HG03469 (cell line): ENCODE measurements around the gene ADGRD1.

Source experiments
- ATAC-seq: cut with Tn5 transposase; IDR thresholded peaks from one replicate; pipeline ENCODE4 v1.9.1; 2021; ENCODE audit warnings: mild to moderate bottlenecking, moderate library complexity, moderate number of reproducible peaks; ENCODE audit not compliant: unreplicated experiment

The ADGRD1 gene

DNA sequence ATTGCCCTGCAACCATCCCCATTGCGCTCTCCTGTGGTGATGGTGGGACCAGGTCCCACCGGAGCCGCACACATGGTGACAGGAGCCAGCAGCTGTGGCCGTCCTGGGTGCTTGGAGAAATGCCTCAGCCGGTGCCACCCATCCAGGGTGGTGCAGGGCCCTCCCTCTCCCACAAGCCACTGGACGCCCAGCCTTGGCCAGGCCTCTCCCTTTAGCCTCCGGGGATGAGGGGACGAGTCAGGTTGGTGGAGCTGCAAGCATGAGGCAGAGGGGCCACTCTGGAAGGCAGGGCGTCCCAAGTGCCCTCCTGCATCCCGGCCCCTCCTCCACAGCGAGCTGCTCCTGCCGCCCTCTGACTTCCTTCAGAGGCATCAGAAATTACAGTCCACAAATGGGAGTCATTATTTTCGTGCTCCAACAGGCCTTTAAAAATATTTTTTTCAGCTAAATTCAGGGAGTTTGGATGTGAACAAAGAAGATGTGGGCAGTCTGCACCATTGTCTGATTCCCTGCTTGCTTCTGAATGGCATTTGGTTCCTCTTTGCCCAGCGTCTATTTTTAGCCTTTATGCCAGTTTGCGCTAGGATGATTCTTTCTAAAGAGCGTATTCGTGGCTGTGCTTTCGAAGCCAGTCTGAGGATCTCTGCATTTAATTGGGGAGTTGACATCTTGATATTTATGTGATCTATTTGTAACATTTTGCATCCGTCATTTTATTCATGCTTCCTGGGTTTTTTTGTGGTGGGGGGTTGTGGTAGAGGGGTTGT lies 189.4 kb downstream of the ADGRD1 start:
- ATAC-seq, result no peak

DNA sequence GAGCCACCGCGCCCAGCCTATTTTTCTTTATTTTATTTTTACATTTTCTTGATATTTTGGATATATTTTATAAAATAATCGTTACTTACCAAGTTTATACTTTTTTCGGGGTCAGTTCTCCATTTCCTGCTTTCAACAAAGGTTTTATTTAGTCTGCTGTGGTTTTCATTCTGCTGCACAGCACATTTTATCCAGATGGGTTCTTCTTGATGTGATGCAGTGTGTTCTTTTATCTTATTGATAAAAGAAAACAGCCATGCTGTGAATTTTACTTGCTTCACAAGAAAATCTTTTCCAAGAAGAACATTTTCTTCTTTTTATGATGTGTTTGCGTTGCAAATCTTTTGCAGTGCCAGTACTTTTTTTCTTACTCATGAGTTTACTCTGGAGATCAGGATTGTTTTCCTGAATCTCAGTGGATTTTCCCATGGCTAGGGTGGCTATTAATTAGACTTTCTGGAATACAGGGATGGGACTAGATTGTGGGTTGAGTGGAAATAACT lies 192.5 kb downstream of the ADGRD1 start:
- no peak for ATAC-seq

DNA sequence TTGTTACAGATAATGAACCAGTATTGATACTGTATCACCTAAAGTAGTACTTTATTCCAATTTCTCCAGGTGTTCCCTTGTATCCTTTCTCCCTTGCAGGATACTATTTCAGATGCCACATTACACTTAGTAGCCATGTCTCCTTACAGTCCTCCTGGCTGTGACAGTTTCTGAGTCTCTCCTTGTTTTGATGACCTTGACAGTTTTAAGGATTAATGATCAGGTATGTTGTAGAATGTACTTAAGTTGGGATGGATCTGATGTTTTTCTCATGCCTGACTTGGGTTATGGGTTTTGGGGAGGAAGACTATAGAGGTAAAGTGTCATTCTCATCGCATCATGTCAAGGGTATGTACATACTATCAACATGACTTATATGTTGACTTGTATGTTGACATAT lies 193.6 kb downstream of the ADGRD1 start:
- no peak for ATAC-seq

DNA sequence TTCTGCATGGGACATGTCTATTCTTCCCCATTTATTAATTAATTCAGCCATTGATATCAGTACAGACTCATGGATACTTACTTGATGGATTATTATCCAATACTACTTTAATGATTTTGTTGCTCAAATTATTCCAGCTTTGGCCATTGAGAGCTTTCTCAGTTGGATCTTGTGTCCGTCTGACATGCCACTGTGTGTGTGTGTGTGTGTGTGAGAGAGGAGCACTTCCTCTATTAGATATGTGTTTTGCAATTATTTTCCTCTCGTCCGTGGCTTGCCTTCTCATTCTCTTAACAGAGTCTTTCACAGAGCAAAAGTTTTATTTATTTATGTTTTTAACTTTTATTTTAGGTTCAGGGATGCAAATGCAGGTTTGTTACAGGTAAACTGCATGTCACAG lies 194.2 kb downstream of the ADGRD1 start:
- ATAC-seq, result no peak

DNA sequence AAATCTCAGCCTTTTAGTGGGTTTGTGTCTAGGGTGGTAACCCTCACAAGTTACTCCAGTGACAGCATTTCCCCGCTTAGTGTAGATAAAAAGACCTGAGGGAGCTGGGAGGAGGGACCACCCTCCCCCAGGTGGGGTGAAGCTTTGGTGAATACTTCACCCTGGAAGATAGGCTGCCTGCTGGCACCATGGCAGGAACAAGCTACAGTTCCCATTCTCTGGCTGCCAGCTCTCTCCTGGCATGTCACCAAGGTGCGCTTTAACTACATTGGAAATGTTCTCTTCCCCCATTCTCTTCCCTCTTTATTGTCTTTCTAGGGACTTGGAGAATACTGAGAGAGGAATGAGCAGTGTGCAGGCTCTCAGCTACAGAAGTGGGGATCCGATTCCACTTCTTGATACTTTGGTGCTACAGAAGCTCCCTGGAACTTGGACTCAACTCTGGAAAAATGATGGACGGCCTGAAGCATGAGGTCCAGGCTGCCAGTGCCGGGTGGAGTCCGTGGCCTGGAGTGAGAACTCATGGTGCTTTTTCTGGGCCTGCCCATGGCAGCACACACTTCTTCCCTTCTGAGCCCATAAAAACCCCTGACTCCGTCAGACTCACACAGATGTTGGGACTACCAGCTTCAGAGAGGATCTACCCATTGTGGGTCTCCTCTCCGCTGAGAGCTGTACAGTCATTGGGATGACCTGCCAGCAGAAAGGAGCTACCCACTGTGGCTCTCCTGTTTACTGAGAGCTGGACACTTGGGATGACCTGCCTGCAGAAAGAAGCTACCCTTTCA lies 198.0 kb downstream of the ADGRD1 start:
- ATAC-seq, result no peak

DNA sequence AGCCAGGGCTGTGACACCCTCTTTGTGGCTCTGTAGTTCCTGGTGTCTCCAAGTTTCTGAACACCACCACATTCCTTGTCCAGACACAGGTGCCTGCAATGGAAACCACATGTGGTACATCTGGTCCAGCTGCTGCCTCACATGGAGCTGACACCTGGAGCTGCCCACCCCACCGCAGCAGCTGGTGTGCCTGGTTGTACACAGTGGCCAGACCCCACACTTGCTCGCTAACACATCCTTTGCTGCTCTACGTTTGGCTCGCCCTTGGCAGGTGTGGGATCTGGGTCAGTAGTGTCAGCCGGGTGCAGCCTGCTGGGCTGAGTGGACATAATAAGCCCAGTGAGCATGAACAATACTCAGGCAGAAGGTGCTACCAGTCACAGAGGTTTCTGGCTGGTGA lies 198.9 kb downstream of the ADGRD1 start:
- ATAC-seq, result no peak

DNA sequence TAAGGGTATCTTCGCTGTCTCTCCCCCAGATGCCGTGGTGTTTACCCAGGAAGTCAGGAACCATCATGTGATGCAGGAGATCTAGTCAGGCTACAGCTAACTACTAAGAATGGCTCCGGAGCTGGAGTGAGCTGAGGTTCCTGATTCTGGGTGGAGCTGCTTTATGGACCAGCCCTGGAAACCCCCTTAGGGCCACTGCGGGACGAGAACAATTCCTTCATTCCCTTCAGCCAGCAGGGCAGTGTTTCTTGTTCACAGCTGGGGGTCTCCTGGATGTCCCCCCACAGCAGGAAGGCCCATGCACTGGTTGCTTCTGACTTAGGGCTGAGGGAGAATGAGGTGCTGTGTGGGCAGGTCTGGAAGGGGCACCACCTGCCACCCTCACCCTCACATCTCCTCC lies 199.3 kb downstream of the ADGRD1 start:
- no peak for ATAC-seq

DNA sequence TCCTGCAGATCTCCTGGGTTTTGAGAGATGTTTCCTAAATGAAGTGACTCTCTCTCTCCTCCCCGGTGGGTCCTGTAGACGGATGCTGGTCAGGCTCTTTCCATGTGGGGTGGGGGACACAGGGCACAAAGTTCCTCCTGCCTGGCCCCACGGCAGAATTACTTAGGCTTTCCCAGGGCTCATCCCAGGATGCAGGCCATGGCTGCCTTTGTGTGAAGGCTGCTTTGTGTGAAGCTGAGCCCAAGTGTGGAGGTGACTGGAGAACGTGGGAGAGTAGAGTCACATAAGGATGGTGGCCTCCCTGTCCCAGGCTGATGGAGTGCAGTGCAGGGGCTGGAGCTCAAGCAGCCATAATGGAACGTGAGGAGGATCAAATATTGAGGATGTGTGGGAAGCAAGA lies 200.2 kb downstream of the ADGRD1 start:
- ATAC-seq, result no peak

DNA sequence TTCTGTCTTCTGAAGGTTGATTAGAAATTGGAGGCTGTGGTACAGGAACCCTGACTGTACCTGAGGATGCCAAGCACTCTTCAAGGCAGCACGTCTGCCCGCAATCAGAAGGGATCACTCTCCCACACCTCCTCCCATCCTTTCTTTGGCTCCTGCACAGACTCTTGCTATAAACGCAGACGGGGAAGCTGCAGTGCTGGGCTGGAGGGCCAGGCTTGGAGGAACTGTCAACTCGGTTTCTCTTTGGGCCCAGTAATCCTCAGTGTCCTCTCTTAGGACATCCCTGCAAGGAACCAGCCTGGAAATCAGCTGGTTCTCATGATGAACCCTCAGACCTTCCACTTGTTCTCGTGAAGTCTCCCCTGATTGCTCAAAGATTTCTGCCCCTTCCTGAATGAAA lies 201.4 kb downstream of the ADGRD1 start:
- no peak for ATAC-seq

DNA sequence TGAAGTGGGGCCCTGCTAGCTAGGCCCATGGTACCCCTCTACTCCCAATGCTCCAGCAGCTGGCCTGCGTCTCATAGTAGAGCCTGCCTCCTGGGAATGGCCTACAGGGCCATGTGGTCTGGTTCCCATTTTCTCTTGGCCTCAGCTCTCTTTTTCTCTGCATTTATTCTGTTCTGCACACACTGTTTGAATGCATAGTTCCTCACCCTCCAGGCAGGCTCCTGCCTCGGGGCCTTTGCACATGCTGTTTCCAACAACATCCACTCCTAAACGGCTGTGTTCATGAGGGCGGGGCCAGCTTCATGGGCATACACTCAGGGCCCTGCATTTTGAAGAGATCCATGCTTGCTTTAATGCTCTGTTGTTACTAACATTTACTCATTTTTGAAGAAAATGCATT lies 204.0 kb downstream of the ADGRD1 start:
- no peak for ATAC-seq

DNA sequence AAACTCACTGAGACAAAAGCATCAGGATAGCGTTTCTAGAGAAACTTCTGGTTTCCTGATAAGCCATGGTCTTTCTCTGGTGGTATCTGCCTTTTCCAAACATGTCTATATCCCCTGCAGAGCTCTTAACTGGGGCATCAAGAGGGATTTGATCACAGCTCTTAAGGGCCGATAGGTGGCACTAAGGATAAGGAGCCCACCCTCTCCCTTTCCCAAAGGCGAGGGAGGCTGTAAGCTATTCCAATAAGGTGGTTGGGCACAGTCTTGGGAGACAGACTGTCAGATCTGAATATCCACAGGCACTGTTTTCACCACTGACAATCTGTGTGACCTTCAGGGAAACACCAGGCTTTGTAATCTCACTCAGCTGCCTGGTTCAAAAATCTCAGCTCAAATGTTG lies 206.0 kb downstream of the ADGRD1 start:
- no peak for ATAC-seq

DNA sequence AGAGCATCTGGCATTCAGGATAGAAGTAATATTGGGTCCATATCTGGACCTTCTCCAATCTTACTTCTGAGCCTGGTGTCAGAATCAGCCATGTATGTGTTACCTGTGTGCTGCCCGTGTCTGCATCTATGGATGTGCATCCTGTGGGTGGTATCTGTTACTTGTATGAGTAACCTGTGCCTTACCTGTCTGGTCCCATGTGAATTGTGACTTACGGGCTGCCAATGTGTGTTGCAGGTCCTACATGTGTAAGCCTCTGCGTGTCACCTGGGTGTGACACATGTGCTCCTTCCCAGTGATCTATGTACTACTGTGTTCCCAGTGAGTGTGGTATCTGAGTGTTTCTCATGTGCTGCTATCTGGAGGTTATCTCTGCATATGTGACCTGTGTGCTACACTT lies 208.4 kb downstream of the ADGRD1 start:
- no peak for ATAC-seq

DNA sequence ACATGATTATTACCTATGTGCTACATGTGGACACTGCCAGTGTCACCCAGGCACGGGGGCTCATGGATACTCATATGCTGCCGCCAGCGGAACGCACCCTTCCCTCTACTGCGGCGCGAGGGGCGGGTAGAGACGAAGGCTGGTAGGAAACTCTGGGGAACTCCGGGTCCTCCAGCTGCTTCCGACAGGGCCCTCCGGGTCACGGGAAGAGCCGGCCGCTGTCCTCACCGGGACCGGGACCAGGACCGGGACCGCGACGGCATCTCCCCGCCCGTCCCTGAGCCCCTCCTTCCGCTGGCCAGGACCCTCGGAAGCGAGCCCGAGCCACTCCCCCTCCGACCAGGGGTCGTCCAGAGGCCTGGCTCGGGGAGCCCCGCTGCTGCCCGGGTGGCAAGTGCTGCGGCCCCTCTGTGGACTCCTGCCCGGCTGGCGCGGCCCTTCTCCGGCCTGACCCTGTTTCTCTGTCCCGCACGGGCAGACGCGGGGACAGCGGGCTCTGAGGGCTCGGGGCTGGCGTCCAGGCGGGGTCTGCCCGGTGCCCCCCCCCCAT lies 209.6 kb downstream of the ADGRD1 start:
- ATAC-seq, result no peak

DNA sequence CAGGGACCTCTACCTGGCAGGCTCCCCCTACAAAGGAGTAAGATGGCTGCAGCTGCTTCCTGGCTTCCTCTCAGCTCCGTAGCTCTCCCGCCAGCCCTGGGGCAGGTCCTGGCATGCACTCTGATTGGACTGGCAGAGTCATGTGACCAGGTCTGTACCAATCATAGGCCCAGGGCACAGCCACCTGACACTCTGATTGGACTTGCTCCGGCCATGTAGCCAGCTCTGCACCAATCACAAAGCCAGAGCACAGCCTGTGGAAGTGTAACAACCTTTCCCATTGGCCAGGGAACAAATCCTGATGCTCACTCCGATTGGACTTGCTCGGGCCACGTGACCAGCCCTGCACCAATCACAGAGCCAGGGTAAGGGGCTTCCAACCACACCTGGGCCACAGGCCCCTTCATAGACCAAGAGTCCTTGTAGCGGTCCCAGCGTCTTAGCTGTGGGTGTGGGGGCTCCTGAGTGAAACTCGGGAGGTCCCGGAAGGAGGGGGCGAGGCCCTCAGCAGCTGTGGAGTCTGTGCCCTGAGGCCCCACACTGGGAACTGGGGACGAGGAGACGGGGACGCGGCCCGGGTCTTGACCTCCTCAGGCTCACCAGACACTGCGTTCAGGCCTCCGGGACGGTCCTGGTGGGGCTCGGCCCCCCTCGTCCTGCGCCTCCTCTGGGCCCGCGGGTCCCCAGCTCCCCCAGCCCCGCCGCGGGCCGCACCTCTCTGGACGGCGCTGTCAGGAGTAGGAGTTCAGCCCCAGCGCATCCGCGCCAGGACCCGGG lies 210.6 kb downstream of the ADGRD1 start:
- no peak for ATAC-seq

DNA sequence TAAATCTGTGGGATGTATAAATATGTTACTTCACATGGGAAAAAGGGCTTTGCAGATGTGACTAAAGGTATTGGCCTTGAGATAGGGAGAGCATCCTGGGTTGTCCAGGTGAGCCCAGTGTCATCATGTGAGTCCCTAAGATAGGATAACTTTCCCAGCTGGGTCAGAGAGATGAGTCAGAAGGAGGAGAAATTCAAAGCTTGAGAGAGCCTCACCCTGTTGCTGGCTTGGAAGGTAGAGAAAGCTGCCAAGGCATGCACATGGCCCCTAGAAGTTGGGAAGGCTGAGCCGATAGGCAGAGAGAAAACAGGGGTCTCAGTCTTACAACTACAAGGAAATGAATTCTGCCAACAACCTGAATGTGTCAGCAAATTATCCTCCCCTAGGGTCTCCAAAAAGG lies 213.0 kb downstream of the ADGRD1 start:
- ATAC-seq, result no peak

DNA sequence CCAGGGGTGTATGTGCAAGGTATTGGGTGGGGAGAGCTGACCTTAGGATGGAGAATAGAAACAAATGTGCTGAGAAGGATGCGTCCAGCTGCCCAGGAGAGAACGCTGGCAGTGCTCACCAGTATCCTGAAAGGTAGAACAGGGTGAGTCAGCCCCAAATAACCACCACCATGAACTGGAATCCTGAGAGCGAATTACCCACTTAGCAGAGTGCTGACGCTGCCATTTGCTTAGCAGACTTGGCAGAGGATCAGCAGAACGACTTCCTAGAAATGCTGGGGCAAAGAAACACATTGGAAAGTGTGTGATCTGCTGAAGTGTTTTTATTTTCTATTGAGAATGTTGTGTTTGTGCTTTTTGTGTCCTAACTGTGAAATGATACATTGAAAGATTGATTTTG lies 213.6 kb downstream of the ADGRD1 start:
- no peak for ATAC-seq

DNA sequence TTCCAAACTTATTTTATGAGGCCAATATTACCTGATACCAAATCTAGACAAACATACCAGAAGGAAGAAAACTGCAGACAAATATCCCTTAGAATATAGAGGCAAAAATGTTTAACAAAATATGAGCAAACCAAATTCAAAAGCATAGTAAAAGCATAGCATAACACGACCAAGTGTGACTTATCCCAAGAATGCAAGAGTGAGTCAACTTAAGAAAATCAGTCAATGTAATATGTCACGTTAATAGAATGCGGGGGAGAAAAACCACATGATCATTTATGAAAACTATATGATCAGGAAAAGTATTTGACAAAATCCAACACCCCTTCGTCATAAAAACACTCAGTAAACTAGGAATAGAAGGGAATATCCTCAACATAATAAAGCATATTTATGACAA lies 217.3 kb downstream of the ADGRD1 start:
- ATAC-seq, result no peak

DNA sequence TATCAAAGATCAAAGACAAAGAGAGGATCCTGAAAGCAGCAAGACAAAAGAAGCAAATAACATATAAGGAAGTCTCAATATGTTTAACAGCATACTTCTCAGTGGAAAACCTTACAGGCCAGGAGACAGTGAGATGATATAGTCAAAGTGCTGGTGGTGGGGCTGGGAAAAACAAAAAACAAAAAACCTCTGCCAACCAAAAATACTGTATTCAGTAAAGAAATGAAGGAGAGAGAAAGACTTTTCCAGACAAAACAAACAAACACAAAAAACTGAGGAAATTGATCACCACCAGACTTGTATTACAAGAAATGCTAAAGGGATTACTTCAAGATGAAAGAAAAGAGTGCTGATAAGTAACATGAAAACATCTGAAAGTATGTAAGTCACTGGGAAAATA lies 221.2 kb downstream of the ADGRD1 start:
- no peak for ATAC-seq

DNA sequence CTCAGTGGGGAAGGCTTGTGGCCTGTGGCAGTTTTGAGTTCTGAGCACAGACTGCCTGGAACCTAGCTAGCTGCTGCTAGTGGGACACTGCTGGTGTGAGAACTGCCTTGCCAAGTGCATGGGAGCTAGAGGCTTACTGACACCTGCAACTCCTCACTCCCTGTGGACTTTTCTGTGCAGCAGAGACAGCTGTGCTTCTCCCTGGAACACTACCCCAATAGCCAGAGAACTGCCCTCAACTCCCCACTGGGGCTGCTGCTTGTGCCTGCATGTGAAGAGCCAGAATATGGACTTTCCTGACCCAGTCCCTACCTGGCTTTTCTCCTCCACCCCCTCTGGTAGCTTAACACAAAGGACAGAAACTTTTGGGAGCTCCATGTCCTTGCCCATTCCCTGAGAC lies 222.6 kb downstream of the ADGRD1 start:
- ATAC-seq, result no peak

DNA sequence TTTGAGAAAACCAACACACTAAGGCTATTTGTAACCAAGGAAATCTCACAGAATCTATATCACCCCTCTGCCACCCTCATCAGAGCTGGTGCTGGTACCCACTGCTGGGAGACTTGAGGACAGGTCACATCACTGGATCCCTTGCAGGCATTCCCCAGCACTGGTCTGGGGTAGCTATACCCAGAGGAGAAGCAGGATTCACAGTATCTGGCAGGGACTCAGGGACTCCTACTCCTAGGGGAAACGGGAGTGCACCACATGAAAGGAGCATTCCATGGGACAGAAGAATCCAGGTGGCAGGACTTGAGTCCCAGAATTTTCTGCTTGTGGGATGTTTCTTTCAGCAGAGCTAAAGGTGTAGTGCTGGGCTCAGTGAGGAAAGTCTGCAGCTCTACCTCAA lies 223.2 kb downstream of the ADGRD1 start:
- no peak for ATAC-seq

DNA sequence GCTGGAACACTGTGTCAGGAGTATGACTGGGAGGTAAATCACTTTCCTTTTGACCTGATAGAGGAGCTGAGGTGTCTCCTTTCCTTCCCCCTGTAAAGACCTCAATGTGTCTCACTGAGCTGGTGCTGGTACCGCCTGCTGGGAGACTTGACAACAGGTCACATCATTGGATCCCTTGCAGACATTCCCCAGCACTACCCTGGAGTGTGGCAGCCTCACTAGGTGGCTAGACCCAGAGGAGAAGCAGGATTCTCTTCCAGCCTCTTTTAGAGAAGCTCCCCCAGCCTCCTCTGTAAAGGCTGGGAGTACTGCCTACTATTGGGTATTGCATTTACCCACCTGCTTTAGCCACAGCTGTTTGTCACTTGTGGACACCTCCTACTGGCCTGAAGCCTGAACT lies 223.9 kb downstream of the ADGRD1 start:
- no peak for ATAC-seq
